ENCODE results near the gene CPB2.
A peak's percentile ranks its signal among the peaks of the same experiment; 100 is the strongest.

Gene CPB2

DNA sequence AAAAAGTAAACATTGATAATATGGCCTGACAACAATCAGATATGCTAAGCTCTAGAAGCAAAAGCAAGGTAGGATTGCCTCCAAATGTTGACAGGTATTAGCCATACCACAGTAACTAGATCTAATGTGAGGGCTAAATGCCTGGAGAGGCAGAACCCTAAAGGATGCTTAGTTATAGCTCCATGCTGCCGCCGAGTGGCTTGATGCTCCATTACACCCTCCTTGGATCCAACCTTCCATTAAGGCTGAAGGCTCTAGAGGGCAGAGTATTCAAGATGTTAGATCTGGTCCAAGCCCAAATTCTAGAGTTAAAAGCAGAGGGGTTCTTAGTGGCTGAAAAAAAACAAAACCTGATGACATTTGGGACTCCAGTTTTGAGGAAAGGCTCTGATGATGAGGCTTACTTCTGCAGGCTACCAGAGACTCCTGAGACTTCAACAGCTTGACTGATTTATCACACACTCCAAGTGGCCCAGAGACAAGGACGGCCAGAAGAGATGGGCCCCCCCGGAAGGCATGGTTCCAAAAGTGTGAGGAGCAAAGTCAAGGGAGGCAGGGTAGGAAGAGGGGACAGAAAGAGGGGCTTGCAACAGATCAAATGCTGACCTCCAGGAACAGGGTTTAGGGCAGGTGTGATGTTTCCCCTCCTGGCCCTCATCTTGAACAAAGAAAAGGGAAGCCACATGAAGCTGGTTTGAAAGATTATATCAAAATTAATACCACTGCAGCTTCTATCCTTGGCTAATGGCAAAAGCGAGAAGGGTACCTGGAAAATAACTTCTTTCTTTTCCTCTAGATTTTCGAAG lies 21.9 kb upstream of the CPB2 start:
- peak; percentile 18 for DNase-seq (ENCODE audit: low read depth)

DNA sequence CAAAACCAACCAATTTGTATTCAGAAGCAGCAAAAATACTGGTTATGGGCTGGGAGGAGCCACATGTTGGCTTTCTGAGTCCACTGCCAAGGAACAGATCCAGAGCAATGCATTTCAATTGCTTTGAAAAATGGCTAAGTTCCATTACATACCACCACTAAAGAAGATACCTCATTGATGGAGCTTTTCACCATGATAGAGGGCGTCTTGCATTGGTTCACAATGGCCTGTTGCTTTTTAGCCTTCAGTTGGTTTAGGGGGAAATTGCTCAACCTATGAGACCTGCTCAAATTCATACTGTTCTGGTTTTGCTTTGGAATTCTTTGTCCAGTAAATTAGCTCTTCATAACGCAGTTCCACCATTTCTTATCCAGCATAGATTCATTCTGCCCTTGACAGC lies 21.2 kb upstream of the CPB2 start:
- no peak for DNase-seq (ENCODE audit: low read depth)

DNA sequence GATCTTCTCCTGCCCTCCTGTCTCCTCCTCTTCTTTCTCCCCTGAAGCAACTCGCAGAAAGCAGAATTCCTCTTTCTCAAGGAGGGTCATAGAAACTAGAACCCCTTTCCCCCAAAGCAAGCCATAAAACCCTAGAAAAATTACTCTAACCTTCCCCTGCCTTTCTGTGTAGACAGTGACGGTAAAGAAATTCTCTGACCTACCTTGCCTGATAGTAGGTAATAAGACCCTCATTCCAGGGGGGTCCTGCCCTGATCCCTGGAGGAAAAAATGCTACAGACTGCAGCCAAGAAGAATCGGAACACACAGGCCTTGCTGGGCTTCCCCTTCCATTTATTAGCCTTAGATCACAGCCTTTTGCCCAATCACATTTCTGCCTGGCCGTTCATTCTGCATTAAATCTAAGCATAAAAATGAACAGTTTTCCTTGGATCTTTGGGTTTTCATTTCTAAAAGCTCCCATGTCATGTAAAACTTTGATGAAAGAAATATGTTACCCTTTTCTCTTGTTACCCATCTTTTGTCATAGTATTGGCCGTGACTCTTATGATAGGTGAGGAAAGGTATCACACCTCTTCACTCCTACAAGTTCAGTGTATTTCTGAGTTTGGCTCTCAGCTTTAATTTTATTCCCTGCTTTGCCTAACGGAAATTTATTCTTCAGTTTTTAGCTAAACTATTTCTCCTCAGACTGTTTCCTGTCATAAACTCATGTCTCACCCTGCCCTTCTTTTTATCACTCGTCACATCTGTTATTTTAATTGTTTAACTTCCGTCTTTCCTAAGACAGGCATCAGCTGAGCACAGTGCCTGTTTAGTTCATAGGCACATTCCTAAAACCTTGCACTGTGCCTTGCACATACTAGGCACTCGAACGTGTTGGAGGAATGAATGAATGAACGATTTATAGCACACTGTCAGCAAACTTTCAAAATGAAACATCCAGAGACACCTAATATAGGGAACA lies 20.4 kb upstream of the CPB2 start:
- no peak for DNase-seq (ENCODE audit: low read depth)

DNA sequence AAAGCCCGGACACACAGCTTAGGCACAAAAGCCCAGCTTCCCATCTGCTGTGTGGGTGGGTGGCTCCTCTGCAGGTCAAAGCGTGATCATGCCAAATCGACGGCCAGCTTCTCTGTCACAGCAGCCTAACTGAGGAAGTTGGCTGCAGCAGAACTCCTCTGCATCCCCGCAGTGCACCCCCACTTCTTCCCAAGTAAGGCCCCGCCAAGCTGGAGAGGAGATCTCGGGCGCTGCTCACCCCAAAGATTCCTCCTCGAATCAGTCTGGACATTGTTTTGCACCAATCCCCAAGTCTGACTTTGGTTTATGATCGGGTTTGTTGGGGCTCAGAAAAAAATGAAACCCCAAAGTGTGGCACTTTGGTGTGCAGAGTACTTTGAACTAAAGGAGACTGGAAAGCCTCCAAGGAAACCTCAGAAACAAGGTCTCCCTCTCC lies 19.7 kb upstream of the CPB2 start:
- DNase-seq (ENCODE audit: low read depth), result no peak

DNA sequence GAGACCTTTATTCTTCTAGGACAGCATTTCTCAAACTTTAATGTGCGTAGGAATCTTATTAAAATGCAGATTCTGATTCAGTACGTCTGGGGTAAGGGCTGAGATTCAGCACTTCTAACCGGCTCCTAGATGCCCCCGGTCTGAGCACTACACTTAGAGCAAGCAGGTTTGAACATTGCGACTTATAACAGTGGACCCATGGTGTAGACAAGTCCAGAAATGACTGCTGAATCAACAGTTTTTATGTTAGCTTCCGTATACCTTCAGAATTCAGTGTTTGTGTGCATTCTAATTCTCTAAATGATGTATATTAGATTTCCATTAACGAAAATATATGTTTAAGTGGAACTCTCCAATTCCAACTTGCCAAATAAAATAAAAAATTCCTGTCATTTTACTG lies 17.5 kb upstream of the CPB2 start:
- no peak for DNase-seq (ENCODE audit: low read depth)

DNA sequence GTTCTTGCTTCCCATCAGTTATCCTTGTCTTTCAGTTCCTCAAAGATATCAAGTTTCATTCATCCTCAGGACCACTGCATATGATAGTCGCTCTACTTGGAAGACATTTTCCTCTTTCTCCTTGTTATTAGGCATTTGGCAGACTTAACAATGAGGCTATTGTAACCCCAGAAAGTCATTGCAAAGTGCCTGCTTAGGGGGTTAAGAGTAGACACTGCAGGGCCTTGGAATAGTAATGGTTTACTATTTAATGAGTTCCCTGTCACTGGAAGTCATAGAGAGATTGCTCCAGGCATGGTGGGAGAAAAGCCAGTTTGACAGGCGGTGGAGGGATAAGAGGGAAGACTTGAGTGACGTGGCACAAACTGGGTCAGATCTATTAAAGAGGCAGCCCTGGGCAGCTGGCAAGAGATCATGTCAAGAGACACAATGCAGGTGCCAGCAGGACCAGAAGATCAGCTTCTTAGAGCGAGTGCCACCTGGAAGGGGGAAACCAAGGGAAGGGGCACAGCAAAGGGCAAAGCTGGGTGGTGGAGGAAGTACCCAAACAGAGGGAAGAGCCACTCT lies 16.8 kb upstream of the CPB2 start:
- no peak for DNase-seq (ENCODE audit: low read depth)

DNA sequence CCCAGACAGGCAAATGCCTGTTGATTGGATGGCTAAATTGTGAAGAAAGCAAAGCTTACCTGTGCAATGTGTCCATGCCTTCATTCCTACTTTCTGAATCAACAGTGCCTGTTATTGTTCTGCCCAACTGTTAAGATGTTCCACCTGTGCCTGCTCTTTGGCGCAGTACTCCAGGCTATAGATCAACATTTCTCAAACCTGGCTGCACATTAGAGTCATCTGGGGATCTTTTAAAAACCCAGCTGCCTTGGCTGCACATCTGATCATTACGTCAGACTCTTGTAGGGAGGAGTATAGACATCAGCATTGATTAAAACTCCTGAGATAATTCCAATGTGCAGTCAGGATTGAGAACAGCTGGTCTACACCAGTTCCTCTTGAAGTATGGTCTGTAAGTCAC lies 16.2 kb upstream of the CPB2 start:
- no peak for DNase-seq (ENCODE audit: low read depth)

DNA sequence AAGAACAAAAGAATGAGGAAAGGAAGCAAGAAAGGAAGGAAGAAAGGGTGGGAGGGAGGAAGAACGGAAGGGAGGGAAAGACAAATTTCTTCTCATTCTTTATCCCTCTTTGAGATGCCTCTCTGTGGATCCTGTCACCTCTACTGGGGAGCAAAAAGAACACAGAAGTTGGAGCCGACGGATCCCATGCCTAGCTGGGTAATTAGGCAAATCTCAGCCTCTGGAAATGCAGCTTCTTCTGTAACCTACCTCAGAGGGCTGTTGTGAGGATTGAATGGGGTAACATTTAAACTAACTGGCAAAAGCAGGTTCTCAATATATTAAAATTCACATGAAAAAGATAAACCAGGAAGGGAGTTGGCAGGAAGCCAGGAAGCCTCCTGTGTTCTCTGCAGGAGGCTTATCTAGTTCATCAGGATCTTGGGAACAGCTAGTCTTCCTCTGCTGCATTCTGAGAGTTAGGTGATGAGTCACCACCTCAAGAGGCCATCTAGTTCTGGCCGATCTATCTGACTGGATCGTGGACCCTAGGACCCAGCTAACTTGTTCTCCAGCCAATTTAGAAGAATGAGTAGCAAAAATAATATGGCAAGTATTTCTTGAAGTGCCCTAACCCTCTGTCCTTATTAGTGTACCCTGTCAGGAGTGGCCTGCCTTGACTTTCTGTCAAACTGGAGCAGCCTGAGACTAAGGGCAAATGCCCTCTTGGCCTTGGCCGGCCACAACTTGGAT lies 15.2 kb upstream of the CPB2 start:
- DNase-seq (ENCODE audit: low read depth), result no peak

DNA sequence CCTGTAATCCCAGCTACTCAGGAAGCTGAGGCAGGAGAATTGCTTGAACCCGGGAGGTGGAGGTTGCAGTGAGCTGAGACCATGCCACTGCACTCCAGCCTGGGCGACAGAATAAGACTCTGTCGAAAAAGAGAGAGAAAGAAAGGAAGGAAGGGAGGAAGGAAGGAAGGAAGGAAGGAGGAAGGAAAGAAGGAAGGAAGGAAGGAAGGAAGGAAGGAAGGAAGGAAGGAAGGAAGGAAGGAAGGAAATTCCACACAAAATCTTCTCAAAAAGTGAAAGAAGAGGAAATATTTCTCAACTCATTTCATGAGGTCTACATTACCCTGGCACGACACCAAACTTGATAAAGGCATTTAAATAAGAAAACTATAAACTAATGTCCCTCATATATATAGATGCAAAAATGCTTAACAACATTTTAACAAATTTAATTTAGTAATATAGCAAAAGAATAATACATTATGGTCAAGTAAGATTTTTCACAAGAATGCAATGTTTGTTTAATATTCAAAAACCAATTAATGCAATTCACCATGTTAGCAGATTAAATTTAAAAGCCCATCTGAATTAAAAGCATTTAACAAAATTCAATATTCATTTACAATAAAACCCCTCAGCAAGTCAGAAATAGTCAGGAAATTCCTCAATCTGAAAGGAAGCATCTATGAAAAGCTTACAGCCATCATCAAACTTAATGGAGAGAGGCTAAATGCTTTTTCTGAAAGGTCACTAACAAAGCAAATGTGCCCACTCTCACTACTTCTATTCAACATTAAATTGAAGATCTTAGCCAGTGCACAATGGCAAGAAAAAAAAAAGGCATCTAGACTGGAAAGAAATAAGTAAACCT lies 12.0 kb upstream of the CPB2 start:
- no peak for DNase-seq (ENCODE audit: low read depth)

DNA sequence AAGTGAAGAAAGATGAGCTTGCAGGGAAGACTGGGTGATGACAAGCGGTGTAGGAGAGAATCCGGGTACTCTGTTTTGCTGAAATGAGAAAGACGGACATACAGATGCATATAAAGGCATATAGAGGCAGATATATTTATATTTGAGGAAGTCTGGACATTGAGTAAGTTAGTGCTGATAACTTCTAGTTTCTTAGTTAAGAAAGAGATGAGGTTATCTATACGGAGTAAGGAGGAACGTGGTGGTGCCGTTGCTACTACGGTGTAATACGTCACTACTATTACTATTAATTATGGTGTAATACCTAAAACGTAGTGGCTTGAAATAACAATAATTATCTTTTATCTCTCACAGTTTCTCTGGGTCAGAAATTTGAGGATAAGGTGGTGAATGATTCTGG lies 9.8 kb upstream of the CPB2 start:
- DNase-seq (ENCODE audit: low read depth), result no peak

DNA sequence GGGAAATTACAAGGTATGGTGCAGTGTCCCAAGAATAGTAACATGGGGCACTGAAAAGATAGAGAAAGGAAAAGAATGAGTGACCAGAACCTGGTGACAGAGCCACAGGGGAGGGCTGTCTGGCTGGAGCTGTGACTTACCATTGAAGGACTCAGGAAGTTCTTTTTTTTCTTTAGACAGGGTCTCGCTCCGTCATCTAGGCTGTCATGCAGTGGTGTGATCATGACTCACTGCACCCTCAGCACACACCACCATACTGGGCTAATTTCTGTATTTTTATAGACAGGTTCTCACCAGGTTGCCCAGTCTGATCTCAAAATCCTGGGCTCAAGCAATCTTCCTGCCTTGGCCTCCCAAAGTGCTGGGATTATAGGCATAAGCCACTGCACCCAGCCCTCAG lies 8.8 kb upstream of the CPB2 start:
- no peak for DNase-seq (ENCODE audit: low read depth)

DNA sequence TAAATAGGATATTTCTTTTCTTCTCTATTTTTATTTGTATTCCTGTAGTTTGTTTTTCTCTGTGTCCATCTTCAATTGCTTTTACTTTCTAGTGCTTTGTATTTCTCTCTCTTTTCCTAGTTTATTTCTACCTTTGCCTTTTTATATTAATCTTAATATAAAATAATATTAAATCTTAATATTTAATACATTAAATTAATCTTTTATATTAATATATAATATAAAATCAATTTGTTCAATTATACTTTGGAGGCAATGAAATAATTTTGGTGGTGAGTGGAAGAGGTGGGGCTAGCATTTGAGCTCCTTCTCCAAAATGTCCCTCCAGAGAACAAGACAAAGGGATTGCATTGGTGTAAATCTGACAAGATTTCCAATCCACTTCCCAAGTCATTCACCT lies 6.3 kb upstream of the CPB2 start:
- DNase-seq (ENCODE audit: low read depth), result no peak

DNA sequence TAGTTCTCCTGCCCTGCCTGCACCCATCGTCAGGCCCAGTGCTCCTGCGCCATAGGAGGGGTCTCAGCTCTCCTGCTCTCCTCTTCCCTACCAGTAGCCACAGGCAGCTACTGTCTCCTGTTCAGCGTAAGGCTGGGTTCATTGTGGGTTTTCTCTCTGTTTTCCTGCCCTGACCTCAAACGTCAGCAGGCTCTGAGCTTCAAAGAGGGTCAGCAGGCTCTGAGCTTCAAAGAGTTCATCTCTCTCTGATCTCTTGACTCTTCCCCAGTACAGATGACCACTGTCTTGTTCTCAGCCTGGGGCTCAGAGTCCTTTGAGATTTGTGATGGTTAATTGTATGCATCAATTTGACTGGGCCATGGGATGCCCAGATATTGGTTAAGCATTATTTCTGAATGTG lies 4.6 kb upstream of the CPB2 start:
- DNase-seq (ENCODE audit: low read depth), result no peak

DNA sequence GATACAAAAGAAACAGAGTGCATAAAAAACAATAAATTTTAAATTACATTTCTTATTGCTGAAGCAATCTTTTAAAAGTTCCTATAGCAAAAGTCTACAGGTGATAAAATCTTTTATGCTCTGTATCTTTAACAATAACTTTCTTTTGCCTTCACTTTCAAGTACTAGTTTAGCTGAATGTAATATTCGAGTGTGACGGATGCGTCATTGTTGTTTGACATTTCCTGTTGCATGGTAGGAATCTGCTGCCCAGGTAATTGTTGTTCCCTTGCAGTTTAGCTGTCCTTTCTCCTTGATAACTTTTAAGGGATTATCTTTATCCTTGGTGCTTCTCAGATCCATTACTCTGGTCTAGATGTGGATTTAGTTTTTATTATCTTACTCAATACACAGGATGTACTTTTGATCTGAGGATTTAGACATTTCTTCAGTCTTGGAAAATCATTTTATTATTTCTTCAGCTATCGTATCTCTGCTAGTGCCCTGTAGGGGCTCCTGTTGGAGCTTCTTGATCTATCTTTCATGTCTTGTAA lies 2.1 kb upstream of the CPB2 start:
- DNase-seq (ENCODE audit: low read depth), result no peak

DNA sequence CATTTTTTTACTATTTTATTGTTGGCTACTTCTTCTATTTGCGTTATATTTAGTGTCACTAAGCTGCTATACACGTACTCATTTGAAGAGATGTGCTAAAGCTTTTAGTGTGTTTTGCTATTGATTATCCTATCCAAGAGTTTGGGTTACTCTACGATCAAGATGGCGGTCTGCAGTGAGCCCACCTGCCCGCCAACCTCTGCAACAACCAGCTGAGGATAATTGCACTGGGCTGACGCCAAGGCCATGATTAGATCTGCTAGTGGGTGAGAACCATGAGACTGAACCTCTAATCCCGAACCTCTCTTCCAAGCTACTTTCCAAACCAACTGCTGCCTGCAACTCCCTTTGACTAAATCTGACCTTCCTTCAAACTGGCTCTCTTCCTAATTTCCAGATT lies 1.8 kb downstream of the CPB2 start:
- DNase-seq (ENCODE audit: low read depth), result no peak

DNA sequence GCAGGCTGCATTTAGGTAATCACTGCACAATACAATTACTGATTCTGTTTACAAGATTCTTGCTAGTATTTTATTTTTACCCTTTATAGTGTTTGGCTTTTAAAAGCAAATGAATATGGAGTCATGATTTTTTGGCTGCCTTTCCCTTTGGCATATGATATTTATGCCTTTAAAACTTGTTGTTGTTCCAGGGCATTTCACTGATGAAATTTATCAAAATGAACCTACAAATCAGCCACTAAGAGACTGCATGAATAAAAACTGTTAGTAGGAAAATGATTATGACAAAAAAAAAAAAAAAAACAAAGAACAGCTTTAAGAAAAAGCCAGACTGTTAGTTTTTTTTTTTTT lies 2.6 kb downstream of the CPB2 start:
- DNase-seq (ENCODE audit: low read depth), result no peak

DNA sequence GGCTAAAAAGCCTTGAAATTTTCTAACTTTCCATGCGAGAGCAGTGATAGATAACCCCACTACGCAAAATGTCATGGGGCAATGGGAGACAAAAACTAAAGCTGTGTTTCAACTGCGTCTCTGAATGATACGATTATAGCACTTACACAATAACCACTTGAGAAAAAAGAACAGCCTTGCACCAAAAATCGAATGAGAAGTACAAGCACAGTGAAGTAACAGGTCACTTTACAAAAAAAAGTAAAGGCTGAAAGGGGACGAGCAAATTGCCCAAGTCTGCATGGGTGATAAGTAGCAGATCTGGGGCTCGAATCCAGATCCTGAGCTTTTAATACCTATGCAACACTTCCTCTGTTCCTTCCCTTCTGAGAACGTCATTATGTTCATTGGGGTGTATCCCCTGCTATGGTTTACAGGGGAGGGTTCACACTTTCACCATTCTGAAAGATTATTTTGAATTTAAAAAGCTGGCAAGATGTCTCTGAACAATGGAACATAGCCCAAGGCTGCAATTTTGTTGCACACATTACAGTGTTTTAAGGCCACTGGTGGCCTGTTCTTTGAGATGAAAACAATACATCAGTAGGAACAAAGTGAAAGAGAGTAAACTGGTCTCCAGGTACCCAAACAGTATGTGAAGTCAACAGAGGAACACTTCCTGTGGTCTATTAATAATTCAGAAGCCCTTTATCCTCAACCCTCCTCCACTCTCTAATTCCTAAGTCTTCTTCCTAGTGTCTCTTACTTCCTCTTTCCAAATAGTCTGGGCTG lies 3.2 kb downstream of the CPB2 start:
- DNase-seq (ENCODE audit: low read depth), result no peak

DNA sequence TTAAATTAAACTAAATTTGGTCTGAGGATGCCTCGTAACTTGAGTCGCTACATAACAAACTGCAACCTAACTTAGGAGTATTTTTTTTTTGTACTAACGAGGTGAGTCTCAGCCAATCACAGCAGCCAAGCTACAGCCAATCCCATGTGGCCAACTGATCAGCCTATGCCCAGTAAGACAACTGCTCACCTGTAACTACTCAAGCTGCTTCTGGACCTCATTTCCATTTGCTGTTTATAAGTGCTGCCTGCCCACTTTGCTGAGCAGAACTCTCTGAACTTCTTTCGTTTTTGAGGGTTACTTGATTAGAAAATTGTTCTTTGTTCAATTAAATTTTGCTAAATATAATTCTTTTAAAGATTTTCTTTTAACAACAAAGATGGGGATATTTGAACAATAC lies 3.8 kb downstream of the CPB2 start:
- DNase-seq (ENCODE audit: low read depth), result no peak

DNA sequence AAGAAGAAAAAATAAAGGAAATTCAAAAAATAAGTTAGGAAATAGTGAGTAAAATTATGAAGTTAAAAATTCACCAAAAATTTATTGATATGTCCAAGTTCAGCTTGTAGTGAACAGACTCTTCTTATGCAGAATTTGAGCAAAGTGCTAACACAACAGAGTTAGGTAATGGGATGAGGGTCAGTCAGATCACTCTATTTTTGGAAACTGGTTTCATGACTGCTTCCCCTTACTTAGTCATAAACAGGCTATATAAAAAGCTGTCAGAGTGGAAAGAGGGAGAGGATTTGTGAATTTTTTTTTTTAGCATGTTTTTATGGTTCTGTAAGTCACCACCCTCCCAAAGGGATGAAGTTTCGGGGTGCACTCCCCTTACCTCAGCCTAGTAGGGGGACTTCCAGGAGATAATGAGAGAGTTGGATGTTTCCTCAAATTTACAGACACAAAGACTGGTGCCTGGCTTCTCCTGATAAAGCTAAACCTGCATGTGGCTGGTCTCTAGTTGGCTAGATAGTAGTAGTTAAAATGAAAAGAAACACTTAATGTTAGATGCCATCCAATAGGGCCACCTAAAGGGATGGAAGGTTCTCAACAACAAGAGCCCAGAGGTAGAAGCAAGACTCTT lies 4.5 kb downstream of the CPB2 start:
- no peak for DNase-seq (ENCODE audit: low read depth)

DNA sequence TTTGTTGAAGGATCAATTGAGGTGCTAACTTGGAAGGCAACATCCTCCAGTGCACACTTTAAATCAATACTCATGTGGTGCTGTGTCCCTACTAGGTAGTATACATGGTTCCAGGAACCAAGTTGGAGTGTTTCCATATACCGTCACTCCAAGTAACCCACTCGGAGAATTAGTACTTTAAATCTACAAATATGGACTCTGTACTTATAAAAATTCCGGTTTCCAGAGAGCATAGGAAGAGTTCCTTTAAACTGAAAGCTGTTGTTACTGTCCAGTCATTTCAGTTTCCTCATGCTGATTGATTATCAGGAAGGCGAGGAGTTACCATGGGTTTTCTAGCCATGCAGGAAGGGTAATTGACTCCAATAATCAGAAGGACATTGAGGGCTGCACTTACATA lies 7.2 kb downstream of the CPB2 start:
- DNase-seq (ENCODE audit: low read depth), result no peak
